HL-60 (cell line): ENCODE results near the gene RSPH9.
A peak's percentile ranks its signal among the peaks of the same experiment; 100 is the strongest.
"Not testable (repeated sequence)": the region's sequence is repeated elsewhere in the genome, so short reads cannot be mapped to it uniquely, and the experiment has no call there.

Experiments used
- DNase-seq, 2 experiments: peaks; one replicate each; pipeline ENCODE4 v3.0.0-alpha.2; 2010 to 2020; ENCODE audit warnings: low read depth in 1 of 2, low spot score in 1 of 2
- H3K27ac ChIP-seq: fragments of 250-450 bp; sonication (Bioruptor Pico); replicated peaks from 2 replicates; pipeline ENCODE4 v1.5.1; 2020; ENCODE audit warnings: mild to moderate bottlenecking, moderate library complexity
- H3K27me3 ChIP-seq: fragments of 250-450 bp; sonication (Bioruptor Pico); 2 replicates; pipeline ENCODE4 v1.5.1; 2021; ENCODE audit warnings: mild to moderate bottlenecking, moderate library complexity; ENCODE audit not compliant: insufficient read depth, poor library complexity, severe bottlenecking
- H3K4me3 ChIP-seq: replicated peaks from 2 replicates; pipeline ENCODE4 v1.5.1; 2011; ENCODE audit warnings: mild to moderate bottlenecking, control low read depth, low read length; ENCODE audit not compliant: insufficient read depth
- GABPA ChIP-seq: IDR thresholded peaks from 2 replicates; pipeline ENCODE4 v1.6.1; 2012; ENCODE audit warnings: low read depth
- POLR2AphosphoS5 ChIP-seq: IDR thresholded peaks from 2 replicates; pipeline ENCODE4 v1.6.1; 2012; ENCODE audit warnings: low read depth
- SPI1 ChIP-seq: IDR thresholded peaks from 2 replicates; pipeline ENCODE4 v1.6.1; 2012; ENCODE audit warnings: low read depth, mild to moderate bottlenecking, borderline replicate concordance
- TF ChIP-seq, protein P1 (sequence below): IDR thresholded peaks from one replicate; pipeline ENCODE4 v1.5.1; 2011; ENCODE audit warnings: low read length, control low read depth, inconsistent platforms; ENCODE audit not compliant: insufficient read depth
- TF ChIP-seq, protein P2 (sequence below): IDR thresholded peaks from 2 replicates; pipeline ENCODE4 v1.6.1; 2012; ENCODE audit warnings: low read depth; ENCODE audit not compliant: insufficient replicate concordance

Gene RSPH9

GRCh38 chr6:43657221-43657802, 12.5 kb downstream of the RSPH9 start:
- TF ChIP-seq, protein P1, sequence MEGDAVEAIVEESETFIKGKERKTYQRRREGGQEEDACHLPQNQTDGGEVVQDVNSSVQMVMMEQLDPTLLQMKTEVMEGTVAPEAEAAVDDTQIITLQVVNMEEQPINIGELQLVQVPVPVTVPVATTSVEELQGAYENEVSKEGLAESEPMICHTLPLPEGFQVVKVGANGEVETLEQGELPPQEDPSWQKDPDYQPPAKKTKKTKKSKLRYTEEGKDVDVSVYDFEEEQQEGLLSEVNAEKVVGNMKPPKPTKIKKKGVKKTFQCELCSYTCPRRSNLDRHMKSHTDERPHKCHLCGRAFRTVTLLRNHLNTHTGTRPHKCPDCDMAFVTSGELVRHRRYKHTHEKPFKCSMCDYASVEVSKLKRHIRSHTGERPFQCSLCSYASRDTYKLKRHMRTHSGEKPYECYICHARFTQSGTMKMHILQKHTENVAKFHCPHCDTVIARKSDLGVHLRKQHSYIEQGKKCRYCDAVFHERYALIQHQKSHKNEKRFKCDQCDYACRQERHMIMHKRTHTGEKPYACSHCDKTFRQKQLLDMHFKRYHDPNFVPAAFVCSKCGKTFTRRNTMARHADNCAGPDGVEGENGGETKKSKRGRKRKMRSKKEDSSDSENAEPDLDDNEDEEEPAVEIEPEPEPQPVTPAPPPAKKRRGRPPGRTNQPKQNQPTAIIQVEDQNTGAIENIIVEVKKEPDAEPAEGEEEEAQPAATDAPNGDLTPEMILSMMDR: no peak
- TF ChIP-seq POLR2AphosphoS5 (no peak), SPI1 (no peak), GABPA (no peak)
- TF ChIP-seq, protein P2, sequence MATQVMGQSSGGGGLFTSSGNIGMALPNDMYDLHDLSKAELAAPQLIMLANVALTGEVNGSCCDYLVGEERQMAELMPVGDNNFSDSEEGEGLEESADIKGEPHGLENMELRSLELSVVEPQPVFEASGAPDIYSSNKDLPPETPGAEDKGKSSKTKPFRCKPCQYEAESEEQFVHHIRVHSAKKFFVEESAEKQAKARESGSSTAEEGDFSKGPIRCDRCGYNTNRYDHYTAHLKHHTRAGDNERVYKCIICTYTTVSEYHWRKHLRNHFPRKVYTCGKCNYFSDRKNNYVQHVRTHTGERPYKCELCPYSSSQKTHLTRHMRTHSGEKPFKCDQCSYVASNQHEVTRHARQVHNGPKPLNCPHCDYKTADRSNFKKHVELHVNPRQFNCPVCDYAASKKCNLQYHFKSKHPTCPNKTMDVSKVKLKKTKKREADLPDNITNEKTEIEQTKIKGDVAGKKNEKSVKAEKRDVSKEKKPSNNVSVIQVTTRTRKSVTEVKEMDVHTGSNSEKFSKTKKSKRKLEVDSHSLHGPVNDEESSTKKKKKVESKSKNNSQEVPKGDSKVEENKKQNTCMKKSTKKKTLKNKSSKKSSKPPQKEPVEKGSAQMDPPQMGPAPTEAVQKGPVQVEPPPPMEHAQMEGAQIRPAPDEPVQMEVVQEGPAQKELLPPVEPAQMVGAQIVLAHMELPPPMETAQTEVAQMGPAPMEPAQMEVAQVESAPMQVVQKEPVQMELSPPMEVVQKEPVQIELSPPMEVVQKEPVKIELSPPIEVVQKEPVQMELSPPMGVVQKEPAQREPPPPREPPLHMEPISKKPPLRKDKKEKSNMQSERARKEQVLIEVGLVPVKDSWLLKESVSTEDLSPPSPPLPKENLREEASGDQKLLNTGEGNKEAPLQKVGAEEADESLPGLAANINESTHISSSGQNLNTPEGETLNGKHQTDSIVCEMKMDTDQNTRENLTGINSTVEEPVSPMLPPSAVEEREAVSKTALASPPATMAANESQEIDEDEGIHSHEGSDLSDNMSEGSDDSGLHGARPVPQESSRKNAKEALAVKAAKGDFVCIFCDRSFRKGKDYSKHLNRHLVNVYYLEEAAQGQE: no peak
- Histone ChIP-seq H3K27ac (no peak overlapping the region), H3K27me3 (no peaks in the 10 kb centered on the region), H3K4me3 (no peak overlapping the region)
- DNase-seq: no peak

DNA sequence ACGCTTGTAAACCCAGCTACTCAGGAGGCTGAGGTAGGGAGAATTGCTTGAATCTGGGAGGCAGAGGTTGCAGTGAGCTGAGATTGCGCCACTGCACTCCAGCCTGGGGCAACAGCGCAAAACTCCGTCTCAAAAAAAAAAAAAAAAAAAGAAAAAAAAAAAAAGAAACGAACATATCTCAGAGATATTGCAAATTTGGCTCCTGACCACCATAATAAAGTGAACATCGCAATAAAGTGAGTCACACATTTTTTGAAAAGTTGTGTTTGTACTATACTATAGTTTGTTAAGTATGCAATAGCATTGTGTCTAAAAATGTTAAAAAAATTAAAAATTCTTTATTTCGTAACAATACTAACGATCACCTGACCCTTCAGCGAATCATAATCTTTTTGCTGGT, 13.3 kb downstream of the RSPH9 start:
- no peak for DNase-seq
- Histone ChIP-seq H3K4me3 (no peak overlapping the region), H3K27ac (peak overlapping the region; percentile 8; the same call in 1 of the 2 replicates), H3K27me3 (no peaks in the 10 kb centered on the region)
- TF ChIP-seq GABPA: no peak
- no peak for TF ChIP-seq POLR2AphosphoS5
- TF ChIP-seq, protein P1: no peak
- no peak for TF ChIP-seq SPI1
- TF ChIP-seq, protein P2: no peak

- not testable (repeated sequence) for H3K4me3 ChIP-seq, H3K27ac ChIP-seq, H3K27me3 ChIP-seq, DNase-seq
Observed at GRCh38 chr6:43662948-43663347, 18.1 kb downstream of the RSPH9 start.

DNA sequence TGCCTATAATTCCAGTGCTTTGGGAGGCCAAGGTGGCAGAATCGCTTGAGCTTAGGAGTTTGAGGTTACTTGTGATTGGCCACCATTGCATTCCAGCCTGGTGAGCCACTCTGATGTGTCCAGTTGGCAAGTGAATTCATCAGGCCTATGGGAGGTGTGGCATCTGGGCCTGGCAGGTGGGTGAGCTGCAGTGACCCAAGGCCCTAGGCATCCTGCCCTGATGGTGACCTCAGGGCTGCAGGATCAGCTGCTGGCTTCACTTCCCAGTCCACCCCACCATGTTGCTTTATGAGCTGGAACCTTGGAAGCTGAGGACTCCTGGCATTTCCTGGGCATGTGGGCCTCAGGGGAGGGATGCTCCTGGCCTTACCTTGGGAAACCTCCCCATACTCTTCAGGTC, 20.5 kb downstream of the RSPH9 start:
- no peak for DNase-seq
- Histone ChIP-seq H3K4me3 (no peak overlapping the region), H3K27ac (no peak overlapping the region), H3K27me3 (no peaks in the 10 kb centered on the region)
- no peak for TF ChIP-seq SPI1
- TF ChIP-seq, protein P1: no peak
- no peak for TF ChIP-seq POLR2AphosphoS5
- TF ChIP-seq, protein P2: no peak
- TF ChIP-seq GABPA: no peak
